ENCODE results near the gene SV2B. TPM values are rescaled to one million over a fixed set of nuclear protein-coding genes. Genes with fewer than 3 reads are reported as not detected.
A peak's percentile ranks its signal among the peaks of the same experiment; 100 is the strongest.

The SV2B gene
- total RNA-seq, 2 donors from 2014 or later: 0.04 to 0.13 TPM

- Mint-ChIP-seq H3K27ac (no peak overlapping the region), H3K4me1 (no peaks in the 10 kb centered on the region), H3K4me3 (no peak overlapping the region), H3K9me3 (no peaks in the 10 kb centered on the region), H3K27me3 (peaks cover 18% of the 10 kb centered on the region), H3K36me3 (ENCODE audit: low read depth) (no peaks in the 10 kb centered on the region)
- ATAC-seq (replicated peaks): no peak
Observed at GRCh38 chr15:91282486-91282885, 182.4 kb downstream of the SV2B start.

- H3K4me1 Mint-ChIP-seq: no peaks in the 10 kb centered on the region
- H3K27me3 Mint-ChIP-seq: peaks cover 19% of the 10 kb centered on the region
- no peaks in the 10 kb centered on the region for H3K9me3 Mint-ChIP-seq
- no peak overlapping the region for H3K27ac Mint-ChIP-seq
- no peaks in the 10 kb centered on the region for H3K36me3 Mint-ChIP-seq (ENCODE audit: low read depth)
- no peak overlapping the region for H3K4me3 Mint-ChIP-seq
- ATAC-seq (replicated peaks): no peak
Observed at GRCh38 chr15:91283155-91283554, 183.1 kb downstream of the SV2B start.

GRCh38 chr15:91284758-91285466 lies 184.9 kb downstream of the SV2B start:
- Mint-ChIP-seq H3K4me3 (no peak overlapping the region), H3K4me1 (no peaks in the 10 kb centered on the region), H3K36me3 (ENCODE audit: low read depth) (no peaks in the 10 kb centered on the region), H3K9me3 (no peaks in the 10 kb centered on the region), H3K27me3 (peaks cover 19% of the 10 kb centered on the region), H3K27ac (no peak overlapping the region)
- ATAC-seq (replicated peaks): no peak

GRCh38 chr15:91289324-91289723 lies 189.3 kb downstream of the SV2B start:
- Mint-ChIP-seq H3K27ac (no peak overlapping the region), H3K27me3 (peaks cover 11% of the 10 kb centered on the region), H3K4me3 (no peak overlapping the region), H3K4me1 (peaks cover 4% of the 10 kb centered on the region), H3K9me3 (no peaks in the 10 kb centered on the region), H3K36me3 (ENCODE audit: low read depth) (no peaks in the 10 kb centered on the region)
- no peak for ATAC-seq (replicated peaks)

- H3K27me3 Mint-ChIP-seq: peaks cover 8% of the 10 kb centered on the region
- no peaks in the 10 kb centered on the region for H3K9me3 Mint-ChIP-seq
- H3K27ac Mint-ChIP-seq: no peak overlapping the region
- H3K4me1 Mint-ChIP-seq: peaks cover 4% of the 10 kb centered on the region
- no peak for ATAC-seq (replicated peaks)
- no peaks in the 10 kb centered on the region for H3K36me3 Mint-ChIP-seq (ENCODE audit: low read depth)
- H3K4me3 Mint-ChIP-seq: no peak overlapping the region
Observed at GRCh38 chr15:91290553-91290952, 190.5 kb downstream of the SV2B start.

GRCh38 chr15:91291673-91292072 lies 191.6 kb downstream of the SV2B start:
- H3K27me3 Mint-ChIP-seq: peaks cover 8% of the 10 kb centered on the region
- H3K27ac Mint-ChIP-seq: no peak overlapping the region
- peak overlapping the region; percentile 38 for H3K4me3 Mint-ChIP-seq
- no peaks in the 10 kb centered on the region for H3K36me3 Mint-ChIP-seq (ENCODE audit: low read depth)
- H3K4me1 Mint-ChIP-seq: peaks cover 4% of the 10 kb centered on the region
- ATAC-seq (replicated peaks): peak; percentile 54
- no peaks in the 10 kb centered on the region for H3K9me3 Mint-ChIP-seq

GRCh38 chr15:91294344-91294743 lies 194.3 kb downstream of the SV2B start:
- ATAC-seq (replicated peaks): no peak
- H3K36me3 Mint-ChIP-seq (ENCODE audit: low read depth): no peaks in the 10 kb centered on the region
- no peak overlapping the region for H3K4me3 Mint-ChIP-seq
- peaks cover 17% of the 10 kb centered on the region for H3K27me3 Mint-ChIP-seq
- no peak overlapping the region for H3K27ac Mint-ChIP-seq
- H3K9me3 Mint-ChIP-seq: no peaks in the 10 kb centered on the region
- H3K4me1 Mint-ChIP-seq: peaks cover 4% of the 10 kb centered on the region

- ATAC-seq (replicated peaks): no peak
- Mint-ChIP-seq H3K27ac (no peak overlapping the region), H3K36me3 (ENCODE audit: low read depth) (no peaks in the 10 kb centered on the region), H3K4me3 (no peak overlapping the region), H3K4me1 (peaks cover 4% of the 10 kb centered on the region), H3K9me3 (no peaks in the 10 kb centered on the region), H3K27me3 (peaks cover 17% of the 10 kb centered on the region)
Observed at GRCh38 chr15:91294795-91295194, 194.7 kb downstream of the SV2B start.

GRCh38 chr15:91298101-91298500 lies 198.0 kb downstream of the SV2B start:
- Mint-ChIP-seq H3K9me3 (no peaks in the 10 kb centered on the region), H3K36me3 (ENCODE audit: low read depth) (no peaks in the 10 kb centered on the region), H3K4me3 (no peak overlapping the region), H3K27me3 (peaks cover 17% of the 10 kb centered on the region), H3K27ac (no peak overlapping the region), H3K4me1 (peaks cover 4% of the 10 kb centered on the region)
- ATAC-seq (replicated peaks): no peak

GRCh38 chr15:91302588-91303439 lies 202.8 kb downstream of the SV2B start:
- Mint-ChIP-seq H3K4me1 (peaks cover 25% of the 10 kb centered on the region), H3K36me3 (ENCODE audit: low read depth) (no peaks in the 10 kb centered on the region), H3K27me3 (peaks cover 24% of the 10 kb centered on the region), H3K4me3 (peak overlapping the region; percentile 6), H3K27ac (no peak overlapping the region), H3K9me3 (no peaks in the 10 kb centered on the region)
- peak; percentile 66 for ATAC-seq (replicated peaks)

- H3K27ac Mint-ChIP-seq: no peak overlapping the region
- H3K4me1 Mint-ChIP-seq: peaks cover 33% of the 10 kb centered on the region
Observed at GRCh38 chr15:91304210-91304609, 204.2 kb downstream of the SV2B start.

GRCh38 chr15:91304786-91305185 lies 204.7 kb downstream of the SV2B start:
- no peak overlapping the region for H3K4me3 Mint-ChIP-seq
- no peak for ATAC-seq (replicated peaks)
- no peaks in the 10 kb centered on the region for H3K9me3 Mint-ChIP-seq
- no peak overlapping the region for H3K27ac Mint-ChIP-seq
- H3K4me1 Mint-ChIP-seq: peaks cover 36% of the 10 kb centered on the region
- H3K27me3 Mint-ChIP-seq: peaks cover 23% of the 10 kb centered on the region
- no peaks in the 10 kb centered on the region for H3K36me3 Mint-ChIP-seq (ENCODE audit: low read depth)

More at GRCh38 chr15:91304210-91304609, 204.2 kb downstream of the SV2B start:
- ATAC-seq (replicated peaks): no peak
- no peaks in the 10 kb centered on the region for H3K36me3 Mint-ChIP-seq (ENCODE audit: low read depth)
- no peak overlapping the region for H3K4me3 Mint-ChIP-seq
- H3K9me3 Mint-ChIP-seq: no peaks in the 10 kb centered on the region
- H3K27me3 Mint-ChIP-seq: peaks cover 20% of the 10 kb centered on the region

- peaks cover 23% of the 10 kb centered on the region for H3K27me3 Mint-ChIP-seq
- no peaks in the 10 kb centered on the region for H3K9me3 Mint-ChIP-seq
- no peak for ATAC-seq (replicated peaks)
- H3K4me1 Mint-ChIP-seq: peaks cover 36% of the 10 kb centered on the region
- no peak overlapping the region for H3K4me3 Mint-ChIP-seq
- no peak overlapping the region for H3K27ac Mint-ChIP-seq
- no peaks in the 10 kb centered on the region for H3K36me3 Mint-ChIP-seq (ENCODE audit: low read depth)
Observed at GRCh38 chr15:91306144-91306543, 206.1 kb downstream of the SV2B start.

- Mint-ChIP-seq H3K4me3 (no peak overlapping the region), H3K9me3 (no peaks in the 10 kb centered on the region), H3K4me1 (peaks cover 45% of the 10 kb centered on the region), H3K27ac (peak overlapping the region; percentile 15), H3K36me3 (ENCODE audit: low read depth) (no peaks in the 10 kb centered on the region), H3K27me3 (peaks cover 23% of the 10 kb centered on the region)
- no peak for ATAC-seq (replicated peaks)
Observed at GRCh38 chr15:91307601-91308000, 207.5 kb downstream of the SV2B start.

- H3K27ac Mint-ChIP-seq: no peak overlapping the region
- H3K4me1 Mint-ChIP-seq: peaks cover 41% of the 10 kb centered on the region
- no peaks in the 10 kb centered on the region for H3K9me3 Mint-ChIP-seq
- peaks cover 23% of the 10 kb centered on the region for H3K27me3 Mint-ChIP-seq
- no peak overlapping the region for H3K4me3 Mint-ChIP-seq
- ATAC-seq (replicated peaks): peak; percentile 70
- no peaks in the 10 kb centered on the region for H3K36me3 Mint-ChIP-seq (ENCODE audit: low read depth)
Observed at GRCh38 chr15:91308199-91308598, 208.1 kb downstream of the SV2B start.

Data from activated T-helper 17 cell treated with anti-CD3 and anti-CD28 coated beads, Interleukin-2, amount 50 U/mL, for 72 hours (primary cell).